Endometrial microvascular endothelial cells (primary cell): ENCODE measurements around the gene ALG13. TPM values are rescaled to one million over a fixed set of nuclear protein-coding genes. Genes with fewer than 3 reads are reported as not detected.
"Not testable (repeated sequence)": the region's sequence is repeated elsewhere in the genome, so short reads cannot be mapped to it uniquely, and the experiment has no call there.

Experiments
- in situ Hi-C: cut with HindIII; loops from 2 replicates; pipeline ENCODE4 v1.10.0; 2017; ENCODE audit warnings: low sequenced_read_pairs, low pct_unique_long_range_greater_than_20kb; ENCODE audit errors: inconsistent ontology term
- total RNA-seq: library from RNA; depleted of rRNA; stranded (reverse); fragments of >200 nt; gene quantifications from one replicate; pipeline ENCODE4 v1.2.3, GENCODE V29; 2015; ENCODE audit errors: inconsistent ontology term

Gene ALG13
- 30.0 TPM for total RNA-seq

DNA sequence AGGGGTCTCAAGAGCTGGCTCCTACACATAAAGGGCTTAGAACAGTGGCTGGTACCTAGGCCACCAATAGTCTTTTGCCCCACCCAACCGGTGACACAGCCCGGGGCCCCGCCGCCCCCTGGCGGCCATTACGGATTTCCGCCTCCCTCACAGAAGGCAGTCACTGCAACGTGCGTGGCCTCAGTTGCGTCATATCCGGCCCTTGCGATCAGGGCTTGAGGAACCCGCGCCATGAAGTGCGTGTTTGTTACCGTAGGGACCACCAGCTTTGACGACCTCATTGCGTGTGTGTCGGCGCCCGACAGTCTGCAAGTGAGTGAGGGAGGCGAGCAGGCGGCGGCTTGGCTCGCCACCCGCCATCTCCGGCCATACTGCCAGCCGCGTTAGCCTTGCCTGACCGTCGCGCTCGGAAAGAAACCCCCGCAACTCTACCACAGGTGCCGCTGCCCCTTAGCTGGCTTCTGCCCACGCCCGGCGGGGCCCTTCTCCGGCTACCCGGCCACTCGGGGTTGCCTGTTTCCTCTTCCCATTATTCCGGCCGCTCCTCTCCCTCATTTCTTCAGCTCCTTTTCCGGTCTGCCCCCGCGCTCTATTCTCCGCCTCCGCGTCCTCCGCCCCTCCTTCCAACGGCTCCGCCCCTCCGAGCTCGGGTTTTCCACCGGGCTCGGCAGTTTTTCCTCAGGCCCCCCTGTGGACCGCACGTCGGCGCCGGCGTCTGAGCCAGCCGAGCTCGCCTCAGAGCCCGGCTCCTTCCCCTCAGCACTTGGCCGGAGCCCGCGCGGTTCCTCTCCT lies at the start of gene ALG13:
Gene ALG13 (plus strand): TSS at position 183 of the 792 bp plus-strand sequence. CDS start 49 bp downstream, at position 232.
- in situ Hi-C loops: no loop called here

GRCh38 chrX:111634823-111635729 lies 45.9 kb upstream of the ALG13 start:
- in situ Hi-C loops: no loop called here

DNA sequence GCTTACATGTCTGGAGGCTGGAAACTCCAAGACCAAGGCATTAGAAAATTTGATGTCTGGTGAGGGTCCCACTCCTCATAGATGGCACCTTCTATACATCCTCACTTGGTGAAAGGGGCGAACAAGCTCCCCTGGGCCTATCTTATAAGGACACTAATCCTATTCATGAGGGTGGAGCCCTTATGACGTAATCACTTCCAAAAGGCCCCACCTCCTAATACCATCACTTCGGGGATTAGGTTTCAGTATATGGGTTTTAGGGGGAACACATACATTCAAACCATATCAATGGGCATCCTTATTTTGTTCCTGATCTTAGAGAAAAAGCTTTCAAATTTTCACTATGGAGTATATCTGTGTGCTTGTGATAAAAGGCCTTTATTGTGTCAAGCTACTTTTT lies 39.0 kb upstream of the ALG13 start:
- in situ Hi-C loops: no loop called here

- in situ Hi-C loops: not testable (repeated sequence)
These were observed 35.8 kb upstream of the ALG13 start for GRCh38 chrX:111645165-111645564.

- in situ Hi-C loops: no loop called here
These were observed 35.4 kb upstream of the ALG13 start for GRCh38 chrX:111645607-111646006.

GRCh38 chrX:111646515-111646914 lies 34.5 kb upstream of the ALG13 start:
- in situ Hi-C loops: no loop called here

GRCh38 chrX:111648802-111649201 lies 32.2 kb upstream of the ALG13 start:
- in situ Hi-C loops: no loop called here

- in situ Hi-C loops: no loop called here
These were observed 31.3 kb upstream of the ALG13 start for GRCh38 chrX:111649638-111650037.

DNA sequence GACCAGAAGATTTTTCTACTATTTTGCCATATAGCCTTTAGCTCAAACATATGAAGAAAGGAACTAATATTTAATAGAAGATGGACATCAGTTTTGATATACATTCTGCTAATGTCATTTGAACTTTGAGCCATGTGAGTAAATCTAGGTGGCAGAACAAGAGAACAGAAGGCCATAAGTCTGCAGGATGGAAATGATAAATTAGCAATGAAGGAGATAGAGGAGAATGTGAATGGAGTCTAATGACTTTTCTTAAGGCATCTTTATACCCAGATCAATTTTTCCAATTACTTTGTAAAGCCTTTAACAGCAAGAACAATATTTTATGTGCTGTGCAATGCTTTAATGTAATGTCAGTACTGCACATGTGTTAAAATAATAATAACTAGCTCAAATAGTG lies 30.1 kb upstream of the ALG13 start:
- in situ Hi-C loops: no loop called here

DNA sequence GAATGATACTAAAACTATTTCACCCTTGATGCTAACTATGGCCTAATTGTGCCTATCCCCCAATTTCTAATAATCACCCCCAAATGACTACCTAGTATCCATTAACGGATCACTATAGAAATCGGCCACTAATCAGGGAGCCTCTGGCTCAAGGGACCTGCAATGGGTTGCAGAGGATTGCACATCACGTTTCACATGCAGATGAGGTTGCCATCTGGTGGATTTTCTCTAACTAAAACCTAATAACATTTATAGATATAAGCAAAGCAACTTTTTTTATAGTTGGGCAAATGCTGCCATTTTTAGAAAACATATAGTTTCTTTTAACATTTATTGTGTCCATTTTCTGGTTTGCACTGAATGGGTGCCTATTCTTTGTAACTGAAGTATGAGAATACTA lies 28.3 kb upstream of the ALG13 start:
- in situ Hi-C loops: no loop called here

DNA sequence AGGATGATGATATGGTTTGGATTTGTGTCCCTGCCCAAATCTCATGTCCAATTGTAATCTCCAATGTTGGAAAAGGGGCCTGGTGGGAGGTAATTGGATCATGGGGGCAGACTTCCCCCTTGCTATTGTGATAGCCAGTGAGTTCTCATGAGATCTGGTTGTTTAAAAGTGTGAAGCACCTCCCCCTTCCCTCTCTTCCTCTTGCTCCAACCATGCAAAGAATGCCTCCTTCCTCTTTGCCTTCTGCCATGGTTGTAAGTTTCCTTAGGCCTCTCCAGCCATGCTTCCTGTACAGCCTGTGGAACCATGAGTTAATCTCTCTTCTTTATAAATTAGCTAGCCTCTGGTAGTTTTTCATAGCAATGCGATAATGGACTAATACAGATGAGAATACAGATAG lies 19.7 kb upstream of the ALG13 start:
- in situ Hi-C loops: no loop called here

- in situ Hi-C loops: no loop called here
These were observed 18.7 kb upstream of the ALG13 start for GRCh38 chrX:111662292-111662691.

GRCh38 chrX:111671668-111672067 lies 9.3 kb upstream of the ALG13 start:
- in situ Hi-C loops: no loop called here

- in situ Hi-C loops: no loop called here
These were observed 6.3 kb downstream of the ALG13 start for GRCh38 chrX:111687305-111687704.

GRCh38 chrX:111695297-111695880 lies 14.4 kb downstream of the ALG13 start:
- in situ Hi-C loops: no loop called here

GRCh38 chrX:111719426-111720210 lies 38.6 kb downstream of the ALG13 start:
- in situ Hi-C loops: no loop called here

GRCh38 chrX:111728096-111728495 lies 47.1 kb downstream of the ALG13 start:
- in situ Hi-C loops: no loop called here

GRCh38 chrX:111731351-111731750 lies 50.4 kb downstream of the ALG13 start:
- in situ Hi-C loops: no loop called here

DNA sequence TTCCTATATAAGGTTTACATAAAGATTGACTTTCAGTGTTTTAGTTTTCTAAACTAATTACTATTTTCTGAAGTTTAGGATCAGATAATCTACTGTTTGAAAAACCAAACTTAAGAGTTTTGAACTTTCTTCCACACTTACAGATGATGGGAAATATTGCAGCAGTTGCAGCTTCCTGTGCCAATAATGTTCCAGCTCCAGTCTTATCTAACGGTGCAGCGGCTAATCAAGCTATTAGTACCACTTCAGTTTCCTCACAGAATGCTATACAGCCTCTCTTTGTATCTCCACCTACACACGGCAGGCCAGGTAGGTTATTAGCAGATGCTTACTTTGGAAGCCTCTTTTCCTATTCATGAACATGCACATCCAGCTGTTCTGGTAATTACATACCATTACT lies 55.6 kb downstream of the ALG13 start:
- in situ Hi-C loops: no loop called here
